ENCODE measurements around the gene PRTN3.
A peak's percentile ranks its signal among the peaks of the same experiment; 100 is the strongest.
"Not testable (repeated sequence)": the region's sequence is repeated elsewhere in the genome, so short reads cannot be mapped to it uniquely, and the experiment has no call there.

PRTN3 gene

GRCh38 chr19:866769-867300 is 26.0 kb downstream of the PRTN3 start:
- no peak for DNase-seq (ENCODE audit: low read depth in 2 of 2)

GRCh38 chr19:867301-867793 is 26.5 kb downstream of the PRTN3 start:
- no peak for DNase-seq (ENCODE audit: low read depth in 2 of 2)

- DNase-seq (ENCODE audit: low read depth in 2 of 2): no peak
These were observed 27.2 kb downstream of the PRTN3 start for GRCh38 chr19:867855-868457.

- DNase-seq (ENCODE audit: low read depth in 2 of 2): no peak
These were observed 27.9 kb downstream of the PRTN3 start for GRCh38 chr19:868458-869244.

- DNase-seq (ENCODE audit: low read depth in 2 of 2): peak; percentile 90 to 93
These were observed 28.7 kb downstream of the PRTN3 start for GRCh38 chr19:869245-870177.

GRCh38 chr19:870314-870713 is 29.5 kb downstream of the PRTN3 start:
- no peak for DNase-seq (ENCODE audit: low read depth in 2 of 2)

GRCh38 chr19:870963-871401 is 30.2 kb downstream of the PRTN3 start:
- DNase-seq (ENCODE audit: low read depth in 2 of 2): no peak

GRCh38 chr19:871446-872265 is 30.9 kb downstream of the PRTN3 start:
- DNase-seq (ENCODE audit: low read depth in 2 of 2): no peak

GRCh38 chr19:872266-872951 is 31.6 kb downstream of the PRTN3 start:
- DNase-seq (ENCODE audit: low read depth in 2 of 2): no peak

- DNase-seq (ENCODE audit: low read depth in 2 of 2): no peak
These were observed 32.3 kb downstream of the PRTN3 start for GRCh38 chr19:873084-873483.

GRCh38 chr19:873561-874041 is 32.8 kb downstream of the PRTN3 start:
- no peak for DNase-seq (ENCODE audit: low read depth in 2 of 2)

- DNase-seq (ENCODE audit: low read depth in 2 of 2): no peak
These were observed 34.6 kb downstream of the PRTN3 start for GRCh38 chr19:875265-875879.

- no peak for DNase-seq (ENCODE audit: low read depth in 2 of 2)
These were observed 35.3 kb downstream of the PRTN3 start for GRCh38 chr19:876089-876488.

- no peak for DNase-seq (ENCODE audit: low read depth in 2 of 2)
These were observed 36.0 kb downstream of the PRTN3 start for GRCh38 chr19:876780-877314.

GRCh38 chr19:877992-878660 is 37.3 kb downstream of the PRTN3 start:
- not testable (repeated sequence) for DNase-seq (ENCODE audit: low read depth in 2 of 2)

- not testable (repeated sequence) for DNase-seq (ENCODE audit: low read depth in 2 of 2)
These were observed 38.2 kb downstream of the PRTN3 start for GRCh38 chr19:878751-879561.

GRCh38 chr19:879711-880438 is 39.1 kb downstream of the PRTN3 start:
- DNase-seq (ENCODE audit: low read depth in 2 of 2): no peak
